Esophagus (tissue), 2 donors: ENCODE data around the gene IGF2BP1. TPM values are rescaled to one million over a fixed set of nuclear protein-coding genes. Genes with fewer than 3 reads are reported as not detected.
"Not testable (repeated sequence)": the region's sequence is repeated elsewhere in the genome, so short reads cannot be mapped to it uniquely, and the experiment has no call there.

Experiments used
- H3K27ac ChIP-seq, 2 donors: one replicate each; pipeline ENCODE4 v1.5.1; 2013; ENCODE audit warnings: low read depth in 2 of 2, mild to moderate bottlenecking in 2 of 2, inconsistent platforms in 1 of 2, low read length in 1 of 2, moderate library complexity in 1 of 2
- H3K27me3 ChIP-seq, 2 donors: one replicate each; pipeline ENCODE4 v1.6.1; 2013; ENCODE audit warnings: low read length in 2 of 2, control low read depth in 1 of 2, mild to moderate bottlenecking in 1 of 2; ENCODE audit not compliant: insufficient read depth in 2 of 2, control insufficient read depth in 1 of 2
- H3K36me3 ChIP-seq, 2 donors: one replicate each; pipeline ENCODE4 v1.6.1; 2013; ENCODE audit warnings: low read length in 1 of 2; ENCODE audit not compliant: control insufficient read depth in 2 of 2, insufficient read depth in 2 of 2
- H3K4me1 ChIP-seq, 2 donors: one replicate each; pipeline ENCODE4 v1.6.1; 2013; ENCODE audit warnings: low read length in 1 of 2; ENCODE audit not compliant: control insufficient read depth in 2 of 2, insufficient read depth in 2 of 2
- H3K4me3 ChIP-seq, 2 donors: one replicate each; pipeline ENCODE4 v1.5.1; 2013; ENCODE audit warnings: low read length in 2 of 2, mild to moderate bottlenecking in 2 of 2, low read depth in 1 of 2, moderate library complexity in 1 of 2
- H3K9me3 ChIP-seq, 2 donors: one replicate each; pipeline ENCODE4 v1.6.1; 2013; ENCODE audit warnings: mild to moderate bottlenecking in 2 of 2, low read depth in 1 of 2, low read length in 1 of 2, moderate library complexity in 1 of 2; ENCODE audit not compliant: control insufficient read depth in 2 of 2, insufficient read depth in 1 of 2
- WGBS, 2 donors: extraction: QIAGEN DNeasy Blood & Tissue Kit; methylation state at CpG; one replicate each; pipeline ENCODE4 v1.1.7; 2013; 5-methylcytosine and 5-hydroxymethylcytosine counted together
- polyA plus RNA-seq, 2 donors: library from polyadenylated mRNA; stranded (reverse); fragments of 200-250 nt; gene quantifications; one replicate each; pipeline ENCODE4 v1.2.3, GENCODE V29; 2013
- donor health status: healthy with polysubstance abuse.
- donor health status: Bipolar disorder and iron deficiency.

The IGF2BP1 gene
- polyA plus RNA-seq, 2 donors, result 0.01 TPM; not detected in 1

- Histone ChIP-seq H3K4me3 (no peak overlapping the region), H3K27ac (no peak overlapping the region), H3K27me3 (no peaks in the 10 kb centered on the region), H3K9me3 (no peaks in the 10 kb centered on the region), H3K4me1 (no peaks in the 10 kb centered on the region), H3K36me3 (no peaks in the 10 kb centered on the region)
- 83 to 92% methylated on average over 2 of the region's 2 CpGs for WGBS, 2 donors
Measured at GRCh38 chr17:49069585-49070273, 72.5 kb downstream of the IGF2BP1 start.

- H3K4me3 ChIP-seq, result no peak overlapping the region
- no peaks in the 10 kb centered on the region for H3K27me3 ChIP-seq
- 46 to 63% methylated on average over 1 of the region's 1 CpG for WGBS, 2 donors
- H3K36me3 ChIP-seq, result no peaks in the 10 kb centered on the region
- H3K9me3 ChIP-seq, result no peaks in the 10 kb centered on the region
- H3K4me1 ChIP-seq, result no peaks in the 10 kb centered on the region
- no peak overlapping the region for H3K27ac ChIP-seq
Measured at GRCh38 chr17:49071106-49071505, 73.9 kb downstream of the IGF2BP1 start.

- H3K36me3 ChIP-seq, result no peaks in the 10 kb centered on the region
- peaks cover 0 to 2% of the 10 kb centered on the region in 2 donors for H3K27me3 ChIP-seq
- H3K9me3 ChIP-seq, result no peaks in the 10 kb centered on the region
- H3K27ac ChIP-seq, result no peak overlapping the region
- 83 to 91% methylated on average over 3 of the region's 3 CpGs for WGBS, 2 donors
- no peak overlapping the region for H3K4me3 ChIP-seq
- H3K4me1 ChIP-seq, result no peaks in the 10 kb centered on the region
Measured at GRCh38 chr17:49074851-49075540, 77.8 kb downstream of the IGF2BP1 start.

- WGBS, 2 donors, result 74 to 80% methylated on average over 7 of the region's 7 CpGs
- peaks cover 0 to 2% of the 10 kb centered on the region in 2 donors for H3K27me3 ChIP-seq
- no peak overlapping the region for H3K4me3 ChIP-seq
- H3K36me3 ChIP-seq, result no peaks in the 10 kb centered on the region
- no peaks in the 10 kb centered on the region for H3K9me3 ChIP-seq
- no peaks in the 10 kb centered on the region for H3K4me1 ChIP-seq
- H3K27ac ChIP-seq, result no peak overlapping the region
Measured at GRCh38 chr17:49076573-49077384, 79.6 kb downstream of the IGF2BP1 start.

GRCh38 chr17:49078248-49078647 lies 81.1 kb downstream of the IGF2BP1 start:
- no peak overlapping the region for H3K4me3 ChIP-seq
- WGBS, 2 donors, result 76 to 78% methylated on average over 7 of the region's 7 CpGs
- no peak overlapping the region for H3K27ac ChIP-seq
- H3K27me3 ChIP-seq, result peaks cover 0 to 2% of the 10 kb centered on the region in 2 donors
- H3K9me3 ChIP-seq, result no peaks in the 10 kb centered on the region
- no peaks in the 10 kb centered on the region for H3K4me1 ChIP-seq
- no peaks in the 10 kb centered on the region for H3K36me3 ChIP-seq

- H3K4me1 ChIP-seq, result no peaks in the 10 kb centered on the region
- WGBS, 2 donors, result 81 to 89% methylated on average over 10 of the region's 10 CpGs
- no peak overlapping the region for H3K27ac ChIP-seq
- H3K4me3 ChIP-seq, result no peak overlapping the region
- H3K9me3 ChIP-seq, result no peaks in the 10 kb centered on the region
- H3K36me3 ChIP-seq, result no peaks in the 10 kb centered on the region
- peaks cover 0 to 2% of the 10 kb centered on the region in 2 donors for H3K27me3 ChIP-seq
Measured at GRCh38 chr17:49079840-49080663, 82.9 kb downstream of the IGF2BP1 start.

- peaks cover 0 to 4% of the 10 kb centered on the region in 2 donors for H3K27me3 ChIP-seq
- H3K27ac ChIP-seq, result no peak overlapping the region
- H3K36me3 ChIP-seq, result no peaks in the 10 kb centered on the region
- no peak overlapping the region for H3K4me3 ChIP-seq
- H3K9me3 ChIP-seq, result no peaks in the 10 kb centered on the region
- no peaks in the 10 kb centered on the region for H3K4me1 ChIP-seq
- WGBS, 2 donors, result 44 to 66% methylated on average over 5 of the region's 5 CpGs
Measured at GRCh38 chr17:49082231-49082630, 85.0 kb downstream of the IGF2BP1 start.

- 58 to 65% methylated on average over 2 of the region's 2 CpGs for WGBS, 2 donors
- H3K36me3 ChIP-seq, H3K4me1 ChIP-seq: not testable (repeated sequence)
Measured at GRCh38 chr17:49085046-49085445, 87.9 kb downstream of the IGF2BP1 start.

More at GRCh38 chr17:49085046-49085445, 87.9 kb downstream of the IGF2BP1 start:
- not testable (repeated sequence) for H3K9me3 ChIP-seq, H3K27ac ChIP-seq, H3K4me3 ChIP-seq, H3K27me3 ChIP-seq
